Astrocyte of the spinal cord (primary cell): Measurements from ENCODE around the gene CCDC120.

ENCODE experiments used
- DNase-seq: peaks from one replicate; pipeline ENCODE4 v3.0.0; 2011; ENCODE audit warnings: low read depth, low spot score
- H3K4me3 ChIP-seq: 2 replicates; pipeline ENCODE4 v1.5.1; 2011; ENCODE audit warnings: low read depth, mild to moderate bottlenecking, low read length, moderate library complexity
- CTCF ChIP-seq: IDR thresholded peaks from 2 replicates; pipeline ENCODE4 v1.5.1; 2012; ENCODE audit warnings: low read depth, mild to moderate bottlenecking, low read length, inconsistent platforms
- in situ Hi-C: cut with HindIII; loops from 2 replicates; pipeline ENCODE4 v1.10.0; 2017; ENCODE audit warnings: low sequenced_read_pairs

The CCDC120 gene

GRCh38 chrX:49053223-49054072 lies 5.4 kb upstream of the CCDC120 start:
- DNase-seq = peak; percentile 48
- peak overlapping the region; percentile 45 for H3K4me3 ChIP-seq
- TF ChIP-seq CTCF = no peak
- in situ Hi-C loops = no loop called here

- no peak for TF ChIP-seq CTCF
- in situ Hi-C loops = no loop called here
- DNase-seq = no peak
- H3K4me3 ChIP-seq = peak overlapping the region; percentile 45
Observed at GRCh38 chrX:49054073-49054762, 4.6 kb upstream of the CCDC120 start.

GRCh38 chrX:49059201-49059600 lies 402 bp downstream of the CCDC120 start:
- DNase-seq = no peak
- H3K4me3 ChIP-seq = no peak overlapping the region
- in situ Hi-C loops = no loop called here
- no peak for TF ChIP-seq CTCF

GRCh38 chrX:49059681-49060085 lies 884 bp downstream of the CCDC120 start:
- H3K4me3 ChIP-seq = no peak overlapping the region
- in situ Hi-C loops = no loop called here
- no peak for TF ChIP-seq CTCF

GRCh38 chrX:49060914-49061313 lies 2.1 kb downstream of the CCDC120 start:
- no peak overlapping the region for H3K4me3 ChIP-seq
- no peak for DNase-seq
- in situ Hi-C loops = no loop called here
- no peak for TF ChIP-seq CTCF

More at GRCh38 chrX:49059681-49060085, 884 bp downstream of the CCDC120 start:
- DNase-seq = no peak

- in situ Hi-C loops = no loop called here
- DNase-seq = no peak
- no peak for TF ChIP-seq CTCF
- H3K4me3 ChIP-seq = no peak overlapping the region
Observed at GRCh38 chrX:49061490-49061889, 2.7 kb downstream of the CCDC120 start.
